ENCODE results near the gene ACVR2A.

DNA sequence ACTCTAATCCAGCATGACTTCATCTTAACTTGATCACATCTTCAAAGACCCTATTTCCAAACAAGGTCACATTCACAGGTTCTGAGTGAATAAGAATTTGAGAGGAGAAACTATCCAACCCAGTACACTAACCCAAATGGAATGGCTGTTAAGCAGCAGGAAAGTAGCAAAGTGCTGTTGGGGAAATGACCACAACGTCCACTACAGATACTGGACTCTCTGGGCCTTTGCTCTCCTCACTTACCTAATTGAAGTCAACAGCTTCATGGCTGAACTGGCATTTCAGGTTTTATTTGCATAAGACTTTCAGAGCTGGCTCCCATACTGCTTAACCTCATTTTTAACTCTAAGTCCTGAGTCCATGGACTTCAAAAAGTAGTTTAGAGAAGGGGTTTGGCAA is 38.0 kb upstream of the ACVR2A start:
- TF ChIP-seq, protein P1, sequence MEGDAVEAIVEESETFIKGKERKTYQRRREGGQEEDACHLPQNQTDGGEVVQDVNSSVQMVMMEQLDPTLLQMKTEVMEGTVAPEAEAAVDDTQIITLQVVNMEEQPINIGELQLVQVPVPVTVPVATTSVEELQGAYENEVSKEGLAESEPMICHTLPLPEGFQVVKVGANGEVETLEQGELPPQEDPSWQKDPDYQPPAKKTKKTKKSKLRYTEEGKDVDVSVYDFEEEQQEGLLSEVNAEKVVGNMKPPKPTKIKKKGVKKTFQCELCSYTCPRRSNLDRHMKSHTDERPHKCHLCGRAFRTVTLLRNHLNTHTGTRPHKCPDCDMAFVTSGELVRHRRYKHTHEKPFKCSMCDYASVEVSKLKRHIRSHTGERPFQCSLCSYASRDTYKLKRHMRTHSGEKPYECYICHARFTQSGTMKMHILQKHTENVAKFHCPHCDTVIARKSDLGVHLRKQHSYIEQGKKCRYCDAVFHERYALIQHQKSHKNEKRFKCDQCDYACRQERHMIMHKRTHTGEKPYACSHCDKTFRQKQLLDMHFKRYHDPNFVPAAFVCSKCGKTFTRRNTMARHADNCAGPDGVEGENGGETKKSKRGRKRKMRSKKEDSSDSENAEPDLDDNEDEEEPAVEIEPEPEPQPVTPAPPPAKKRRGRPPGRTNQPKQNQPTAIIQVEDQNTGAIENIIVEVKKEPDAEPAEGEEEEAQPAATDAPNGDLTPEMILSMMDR (IDR thresholded peaks at IDR 0.05) = no peak
- no peak for TF ChIP-seq POLR2AphosphoS5 (IDR thresholded peaks at IDR 0.05)
